Testis (tissue), 3 donors: ENCODE measurements around the gene FBXO11. TPM values are rescaled to one million over a fixed set of nuclear protein-coding genes. Genes with fewer than 3 reads are reported as not detected.
"Not testable (repeated sequence)": the region's sequence is repeated elsewhere in the genome, so short reads cannot be mapped to it uniquely, and the experiment has no call there.

ENCODE experiments used
- DNase-seq: peaks from one replicate; pipeline ENCODE4 v3.0.0-alpha.2; 2019
- H3K27ac ChIP-seq, 2 donors: fragments of 200-600 bp; sonication (generic); one replicate each; pipeline ENCODE4 v1.5.1; 2019
- H3K27me3 ChIP-seq: fragments of 200-600 bp; sonication (generic); one replicate; pipeline ENCODE4 v1.5.1; 2019
- H3K36me3 ChIP-seq: fragments of 200-600 bp; sonication (generic); one replicate; pipeline ENCODE4 v1.5.1; 2017; ENCODE audit warnings: low read depth; ENCODE audit errors: missing control alignments
- H3K4me1 ChIP-seq: fragments of 200-600 bp; sonication (generic); one replicate; pipeline ENCODE4 v1.5.1; 2019
- H3K4me3 ChIP-seq, 2 donors: fragments of 200-600 bp; sonication (generic); one replicate each; pipeline ENCODE4 v1.5.1; 2017 to 2019
- H3K9me3 ChIP-seq: fragments of 200-600 bp; sonication (generic); one replicate; pipeline ENCODE4 v1.5.1; 2017
- CTCF ChIP-seq, 3 experiments: fragments of 450-650 bp in 2 of 3; fragments of 200-600 bp in 1 of 3; sonication (generic) in 1 of 3; IDR thresholded peaks; one replicate each; pipeline ENCODE4 v1.5.1; 2016 to 2019; ENCODE audit warnings: antibody characterized with exemption in 3 of 3, mild to moderate bottlenecking in 2 of 3, moderate library complexity in 1 of 3
- POLR2A ChIP-seq: fragments of 450-650 bp; IDR thresholded peaks from one replicate; pipeline ENCODE4 v1.6.1; 2017; ENCODE audit warnings: antibody characterized with exemption, mild to moderate bottlenecking, moderate library complexity
- WGBS, 2 donors: methylation state at CpG; one replicate each; pipeline ENCODE4 v1.1.5; 2018; 5-methylcytosine and 5-hydroxymethylcytosine counted together
- intact Hi-C: fragments of 100-400 bp; cut with DNase I; formaldehyde crosslinking; loops from one replicate; pipeline ENCODE4 v1.15.1; 2023; ENCODE audit warnings: low total_unique reads
- polyA plus RNA-seq: library from polyadenylated mRNA; stranded (reverse); fragments of 350-450 nt; fragmentation: Illumina TruSeq; extraction: RNeasy Lipid Tissue Mini Kit (QIAGEN cat#74804); gene quantifications from one replicate; pipeline ENCODE4 v1.2.3, GENCODE V29; 2014; ENCODE audit warnings: low read depth, low replicate concordance; ENCODE audit not compliant: insufficient read depth
- total RNA-seq, 2 donors: library from RNA; depleted of rRNA; stranded (reverse); fragments of >200 nt; gene quantifications; one replicate each; pipeline ENCODE4 v1.2.3, GENCODE V29; 2016

FBXO11 gene
- total and polyA plus RNA-seq, 3 donors from 2014 or later, result 87.6 to 101 (median 96.0) TPM

GRCh38 chr2:47905386-47906156 lies 727 bp downstream of the FBXO11 start:
- intact Hi-C loops, result loop anchor here (5.0 kb wide), 1 partner anchor 202 kb away; no protein-coding TSS in a partner anchor

GRCh38 chr2:47903781-47904490 lies 2.4 kb downstream of the FBXO11 start:
- H3K9me3 ChIP-seq, result no peaks in the 10 kb centered on the region
- no peaks in the 10 kb centered on the region for H3K36me3 ChIP-seq
- H3K4me3 ChIP-seq, result peak overlapping the region; percentile 90 to 96
- peaks cover 17% of the 10 kb centered on the region for H3K4me1 ChIP-seq
- intact Hi-C loops, result no loop called here
- no peak for DNase-seq
- WGBS, 2 donors, result 1 to 2% methylated on average over 10 of the region's 10 CpGs
- no peaks in the 10 kb centered on the region for H3K27me3 ChIP-seq
- peak overlapping the region; percentile 99 to 100 for H3K27ac ChIP-seq
- TF ChIP-seq CTCF (IDR thresholded peaks at IDR 0.05) (no peak), POLR2A (no peak)

More at GRCh38 chr2:47905386-47906156, 727 bp downstream of the FBXO11 start:
- 1% methylated on average over 54 to 66 of the region's 105 CpGs for WGBS, 2 donors
- peaks cover 10% of the 10 kb centered on the region for H3K4me1 ChIP-seq
- no peaks in the 10 kb centered on the region for H3K36me3 ChIP-seq
- DNase-seq, result peak; percentile 65
- TF ChIP-seq POLR2A (no peak), CTCF (IDR thresholded peaks at IDR 0.05) (no peak)
- H3K27me3 ChIP-seq, result no peaks in the 10 kb centered on the region
- peak overlapping the region; percentile 90 to 96 for H3K4me3 ChIP-seq
- H3K9me3 ChIP-seq, result no peaks in the 10 kb centered on the region
- H3K27ac ChIP-seq, result peak overlapping the region; percentile 99 to 100

- intact Hi-C loops, H3K9me3 ChIP-seq, H3K27ac ChIP-seq, H3K27me3 ChIP-seq, H3K4me3 ChIP-seq, H3K36me3 ChIP-seq, DNase-seq: not testable (repeated sequence)
- 64 to 66% methylated on average over 13 of the region's 13 CpGs for WGBS, 2 donors
- peaks cover 22% of the 10 kb centered on the region for H3K4me1 ChIP-seq
Observed at GRCh38 chr2:47901892-47902291, 4.4 kb downstream of the FBXO11 start.

GRCh38 chr2:47900857-47901256 lies 5.4 kb downstream of the FBXO11 start:
- Histone ChIP-seq H3K27me3 (no peaks in the 10 kb centered on the region), H3K27ac (no peak overlapping the region), H3K36me3 (no peaks in the 10 kb centered on the region), H3K4me3 (no peak overlapping the region), H3K9me3 (no peaks in the 10 kb centered on the region), H3K4me1 (peaks cover 23% of the 10 kb centered on the region)
- intact Hi-C loops, result no loop called here
- no peak for TF ChIP-seq POLR2A
- no peak for TF ChIP-seq CTCF (IDR thresholded peaks at IDR 0.05)
- WGBS, 2 donors, result 59 to 63% methylated on average over 10 of the region's 10 CpGs
- DNase-seq, result no peak
